MM.1S (cell line): ENCODE measurements around the gene SPATA22.
"Not testable (repeated sequence)": the region's sequence is repeated elsewhere in the genome, so short reads cannot be mapped to it uniquely, and the experiment has no call there.

Source experiments
- DNase-seq: peaks from one replicate; pipeline ENCODE4 v3.0.0-alpha.2; 2015
- H2AFZ ChIP-seq: fragments of 300-600 bp; sonication (generic); 2 replicates; pipeline ENCODE4 v1.6.0; 2016; ENCODE audit warnings: antibody characterized with exemption, low read length
- H3F3A ChIP-seq: fragments of 300-600 bp; sonication (generic); 2 replicates; pipeline ENCODE4 v1.6.1; 2016; ENCODE audit warnings: mild to moderate bottlenecking, antibody characterized with exemption, low read length, moderate library complexity, mixed read lengths; ENCODE audit not compliant: insufficient read depth
- H3K27ac ChIP-seq: fragments of 300-600 bp; sonication (generic); 2 replicates; pipeline ENCODE4 v1.5.1; 2016; ENCODE audit warnings: mild to moderate bottlenecking, low read length
- H3K27me3 ChIP-seq: fragments of 300-600 bp; sonication (generic); replicated peaks from 2 replicates; pipeline ENCODE4 v1.6.0; 2016; ENCODE audit warnings: low read length; ENCODE audit not compliant: insufficient read depth
- H3K36me3 ChIP-seq: fragments of 300-600 bp; sonication (generic); replicated peaks from 2 replicates; pipeline ENCODE4 v1.6.1; 2016; ENCODE audit warnings: mild to moderate bottlenecking, low read length, mixed read lengths; ENCODE audit not compliant: insufficient read depth
- H3K4me1 ChIP-seq: fragments of 300-600 bp; sonication (generic); 2 replicates; pipeline ENCODE4 v1.6.1; 2016; ENCODE audit warnings: low read length, mixed read lengths
- H3K4me2 ChIP-seq: fragments of 300-600 bp; sonication (generic); 2 replicates; pipeline ENCODE4 v1.6.0; 2016; ENCODE audit warnings: low read depth, low read length
- H3K4me3 ChIP-seq: fragments of 300-600 bp; sonication (generic); 2 replicates; pipeline ENCODE4 v1.5.1; 2016; ENCODE audit warnings: low read length, mixed read lengths
- H3K79me2 ChIP-seq: fragments of 300-600 bp; sonication (generic); 2 replicates; pipeline ENCODE4 v1.6.1; 2016; ENCODE audit warnings: mixed run types, low read length, mixed read lengths
- H3K9ac ChIP-seq: fragments of 300-600 bp; sonication (generic); 2 replicates; pipeline ENCODE4 v1.6.1; 2016; ENCODE audit warnings: low read length, mixed read lengths
- H3K9me2 ChIP-seq: fragments of 300-600 bp; sonication (generic); replicated peaks from 2 replicates; pipeline ENCODE4 v1.6.1; 2016; ENCODE audit warnings: mild to moderate bottlenecking, low read length, mixed read lengths; ENCODE audit not compliant: insufficient read depth
- H3K9me3 ChIP-seq: fragments of 300-600 bp; sonication (generic); replicated peaks from 2 replicates; pipeline ENCODE4 v1.6.1; 2016; ENCODE audit warnings: mild to moderate bottlenecking, low read length, mixed read lengths; ENCODE audit not compliant: insufficient read depth
- H4K20me1 ChIP-seq: fragments of 300-600 bp; sonication (generic); 2 replicates; pipeline ENCODE4 v1.6.1; 2016; ENCODE audit warnings: mild to moderate bottlenecking, low read length, moderate library complexity, mixed read lengths; ENCODE audit not compliant: insufficient read depth
- CTCF ChIP-seq: fragments of 300-600 bp; sonication (generic); IDR thresholded peaks from 2 replicates; pipeline ENCODE4 v1.5.1; 2016; ENCODE audit warnings: antibody characterized with exemption, low read length, mixed read lengths
- EZH2 ChIP-seq: fragments of 300-600 bp; sonication (generic); optimal IDR thresholded peaks from 2 replicates; pipeline ENCODE3; 2017; ENCODE audit warnings: low read depth, mild to moderate bottlenecking, antibody characterized with exemption, low read length, mixed read lengths
- EZH2phosphoT487 ChIP-seq: fragments of 300-600 bp; sonication (generic); IDR thresholded peaks from 2 replicates; pipeline ENCODE4 v1.6.1; 2018; ENCODE audit warnings: antibody characterized with exemption, low read length

SPATA22 gene

GRCh38 chr17:3469529-3469928 is 2.1 kb downstream of the SPATA22 start:
- no peak overlapping the region for H3K4me3 ChIP-seq
- no peaks in the 10 kb centered on the region for H3K9me2 ChIP-seq
- H3K4me2 ChIP-seq = no peak overlapping the region
- H3K9me3 ChIP-seq = no peaks in the 10 kb centered on the region
- no peak overlapping the region for H3K9ac ChIP-seq
- no peak overlapping the region for H2AFZ ChIP-seq
- H3K27me3 ChIP-seq = no peaks in the 10 kb centered on the region
- H3K4me1 ChIP-seq = no peaks in the 10 kb centered on the region
- no peaks in the 10 kb centered on the region for H3F3A ChIP-seq
- DNase-seq = no peak
- H3K79me2 ChIP-seq = no peaks in the 10 kb centered on the region
- no peak overlapping the region for H3K27ac ChIP-seq
- TF ChIP-seq EZH2 (no peak), EZH2phosphoT487 (no peak), CTCF (no peak)
- no peaks in the 10 kb centered on the region for H3K36me3 ChIP-seq
- H4K20me1 ChIP-seq = no peaks in the 10 kb centered on the region

DNA sequence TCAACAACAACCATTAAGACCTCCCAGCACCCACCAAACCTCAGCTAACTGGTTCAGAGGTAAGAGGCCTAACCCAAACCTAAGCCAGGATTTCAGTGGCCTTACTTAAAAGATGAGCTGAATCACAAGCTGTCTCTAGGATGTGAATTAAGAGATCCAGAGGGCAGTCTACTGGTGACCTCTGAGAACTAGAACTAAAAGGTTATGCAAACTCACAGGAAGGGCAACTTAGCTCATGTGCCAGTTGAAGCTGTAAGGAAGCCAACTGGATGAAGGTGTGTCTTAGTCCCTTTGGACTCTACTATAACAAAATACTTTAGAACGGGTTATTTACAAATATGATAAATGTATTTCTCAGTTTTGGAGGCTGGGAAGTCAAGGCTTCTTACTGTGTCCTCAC is 5.3 kb downstream of the SPATA22 start:
- DNase-seq, H3K27me3 ChIP-seq, H3K4me3 ChIP-seq, H3K9ac ChIP-seq, H3K4me1 ChIP-seq, H3K79me2 ChIP-seq, H4K20me1 ChIP-seq, H3F3A ChIP-seq, H3K9me3 ChIP-seq, H3K27ac ChIP-seq, H3K36me3 ChIP-seq, H3K9me2 ChIP-seq, H3K4me2 ChIP-seq, H2AFZ ChIP-seq: not testable (repeated sequence)

DNA sequence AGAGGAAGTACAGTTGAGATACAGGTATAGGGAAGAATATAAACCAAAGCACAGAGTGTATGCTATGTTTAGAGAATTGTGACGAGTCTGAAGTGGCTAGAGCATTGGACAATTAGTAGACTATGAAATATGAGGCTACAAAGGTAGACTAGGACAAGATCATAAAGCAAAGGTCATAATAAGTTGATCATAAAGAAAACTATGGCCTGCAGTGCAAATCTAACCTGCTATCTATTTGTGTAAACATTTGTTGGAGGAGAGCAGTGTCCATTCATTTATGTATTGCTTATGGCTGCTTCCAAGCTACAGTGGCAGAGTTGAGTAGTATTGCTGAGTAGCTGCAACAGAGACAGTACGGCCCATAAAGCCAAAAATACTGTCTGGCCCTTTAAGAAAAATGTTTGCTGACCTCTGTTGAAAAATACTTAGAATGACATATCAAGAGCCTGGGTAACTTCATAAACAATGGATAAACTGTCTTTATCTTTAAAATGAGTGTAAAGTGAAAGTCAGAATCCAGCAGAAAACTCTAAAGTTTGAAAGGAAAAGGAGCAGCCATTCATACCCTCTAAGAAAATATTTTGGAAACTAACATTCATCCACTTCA is 23.5 kb downstream of the SPATA22 start:
- Histone ChIP-seq H3K4me2 (no peak overlapping the region), H3K79me2 (no peaks in the 10 kb centered on the region)

More for the DNA sequence above, 23.5 kb downstream of the SPATA22 start:
- Histone ChIP-seq H4K20me1 (no peaks in the 10 kb centered on the region), H2AFZ (no peak overlapping the region), H3K4me1 (no peaks in the 10 kb centered on the region), H3F3A (no peaks in the 10 kb centered on the region), H3K9me3 (no peaks in the 10 kb centered on the region), H3K36me3 (no peaks in the 10 kb centered on the region), H3K4me3 (no peak overlapping the region), H3K27me3 (no peaks in the 10 kb centered on the region), H3K9ac (no peak overlapping the region), H3K9me2 (no peaks in the 10 kb centered on the region), H3K27ac (no peak overlapping the region)
- no peak for DNase-seq
- no peak for TF ChIP-seq CTCF
